Activated naive CD8-positive, alpha-beta T cell (primary cell): ENCODE results near the gene KLHL30.
A peak's percentile ranks its signal among the peaks of the same experiment; 100 is the strongest.

ENCODE experiments used
- H3K27ac Mint-ChIP-seq: one replicate; pipeline ENCODE4 v1.8.0; 2021; ENCODE audit warnings: mixed read lengths
- H3K27me3 Mint-ChIP-seq: one replicate; pipeline ENCODE4 v1.8.0; 2021; ENCODE audit warnings: mixed read lengths
- H3K36me3 Mint-ChIP-seq: one replicate; pipeline ENCODE4 v1.8.0; 2021; ENCODE audit warnings: mixed read lengths
- H3K4me1 Mint-ChIP-seq: one replicate; pipeline ENCODE4 v1.8.0; 2021; ENCODE audit warnings: low read depth, mixed read lengths
- H3K4me3 Mint-ChIP-seq: one replicate; pipeline ENCODE4 v1.8.0; 2021; ENCODE audit warnings: mild to moderate bottlenecking, mixed read lengths
- H3K9me3 Mint-ChIP-seq: one replicate; pipeline ENCODE4 v1.8.0; 2021; ENCODE audit warnings: low read depth, mixed read lengths

KLHL30 gene

DNA sequence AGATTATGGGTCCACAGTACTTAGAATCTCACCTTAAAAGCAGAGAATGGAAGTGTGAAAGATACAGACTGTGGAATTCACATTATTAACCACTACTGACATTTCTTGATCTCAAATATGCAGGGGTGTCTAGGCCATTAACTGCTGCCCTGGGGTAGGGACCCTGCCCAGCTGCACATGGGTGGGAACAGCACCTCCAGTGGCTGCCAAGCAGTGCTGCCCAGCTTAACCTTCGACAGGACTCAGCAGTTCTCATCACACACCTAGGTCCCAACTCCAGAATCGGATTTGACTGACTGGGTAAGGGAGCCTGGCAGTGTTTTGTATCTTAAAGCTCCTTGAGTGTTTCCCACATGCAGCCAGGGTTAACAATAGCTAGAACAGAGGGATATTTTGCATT lies 35.2 kb downstream of the KLHL30 start:
- H3K27me3 Mint-ChIP-seq, result no peaks in the 10 kb centered on the region
- no peak overlapping the region for H3K4me3 Mint-ChIP-seq
- no peaks in the 10 kb centered on the region for H3K9me3 Mint-ChIP-seq
- no peak overlapping the region for H3K27ac Mint-ChIP-seq
- H3K4me1 Mint-ChIP-seq, result no peaks in the 10 kb centered on the region
- H3K36me3 Mint-ChIP-seq, result peaks cover 4% of the 10 kb centered on the region

DNA sequence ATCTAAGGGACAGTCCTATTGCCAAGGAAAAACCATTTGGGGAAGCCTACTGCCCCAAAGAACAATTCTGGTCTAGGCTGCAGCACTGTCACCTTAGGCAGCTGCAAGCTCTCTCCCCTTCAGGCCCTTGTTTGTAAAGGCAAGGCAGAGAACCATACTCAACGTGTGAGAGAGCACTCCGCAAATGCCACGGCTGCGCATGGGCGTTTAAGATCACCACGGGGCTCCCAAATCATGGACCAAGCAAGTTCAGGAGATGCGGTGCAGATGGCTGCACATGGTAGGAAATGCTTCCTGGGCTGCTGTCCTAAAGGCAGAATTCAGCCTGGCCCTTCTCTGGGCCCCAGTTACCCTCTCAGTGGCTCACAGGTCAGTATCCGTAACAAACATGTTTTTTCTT lies 35.8 kb downstream of the KLHL30 start:
- no peaks in the 10 kb centered on the region for H3K27me3 Mint-ChIP-seq
- no peak overlapping the region for H3K27ac Mint-ChIP-seq
- H3K36me3 Mint-ChIP-seq, result peaks cover 4% of the 10 kb centered on the region
- no peak overlapping the region for H3K4me3 Mint-ChIP-seq
- no peaks in the 10 kb centered on the region for H3K9me3 Mint-ChIP-seq
- no peaks in the 10 kb centered on the region for H3K4me1 Mint-ChIP-seq

DNA sequence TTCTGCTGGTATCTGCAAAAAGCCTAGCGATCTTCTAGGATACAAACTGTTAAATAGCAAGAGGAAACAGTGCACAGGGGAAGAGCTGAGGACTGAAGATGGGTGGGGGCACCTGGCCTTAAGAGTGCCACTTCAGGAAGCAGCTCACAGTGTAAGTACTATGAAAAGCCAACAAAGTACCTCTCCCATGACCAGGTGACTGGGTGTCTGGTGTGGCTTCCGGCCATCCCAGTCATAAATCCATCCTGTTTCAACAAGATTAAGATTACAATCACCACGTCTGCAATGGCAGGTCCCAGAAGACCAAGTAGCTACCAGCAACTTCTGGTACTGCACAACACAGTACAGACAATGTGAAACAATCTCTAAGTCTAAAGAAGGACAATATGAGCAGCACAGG lies 36.2 kb downstream of the KLHL30 start:
- no peaks in the 10 kb centered on the region for H3K27me3 Mint-ChIP-seq
- peaks cover 4% of the 10 kb centered on the region for H3K36me3 Mint-ChIP-seq
- H3K4me3 Mint-ChIP-seq, result no peak overlapping the region
- H3K9me3 Mint-ChIP-seq, result no peaks in the 10 kb centered on the region
- H3K4me1 Mint-ChIP-seq, result no peaks in the 10 kb centered on the region
- no peak overlapping the region for H3K27ac Mint-ChIP-seq

DNA sequence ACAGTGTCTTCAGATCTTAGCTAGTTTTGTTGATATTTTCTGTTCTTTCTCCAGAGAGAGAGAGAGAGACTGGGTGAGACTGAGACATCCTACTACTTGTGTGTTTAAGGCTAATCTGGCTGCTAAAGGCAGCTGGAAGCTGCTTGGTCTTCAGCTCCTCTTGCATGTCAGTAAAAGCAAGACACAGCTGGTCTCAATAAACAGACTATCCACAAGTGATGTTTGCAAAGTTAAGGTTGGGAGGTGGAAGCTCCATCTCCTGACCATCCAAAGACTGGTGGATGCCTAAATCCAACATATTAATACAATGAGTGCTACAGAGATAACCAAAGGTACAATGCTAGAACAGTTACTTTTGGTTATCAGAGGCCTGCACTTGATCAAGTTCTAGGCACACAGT lies 38.1 kb downstream of the KLHL30 start:
- H3K27ac Mint-ChIP-seq, result peak overlapping the region; percentile 56
- H3K36me3 Mint-ChIP-seq, result peaks cover 6% of the 10 kb centered on the region
- H3K4me1 Mint-ChIP-seq, result no peaks in the 10 kb centered on the region
- no peaks in the 10 kb centered on the region for H3K27me3 Mint-ChIP-seq
- H3K4me3 Mint-ChIP-seq, result no peak overlapping the region
- H3K9me3 Mint-ChIP-seq, result no peaks in the 10 kb centered on the region

DNA sequence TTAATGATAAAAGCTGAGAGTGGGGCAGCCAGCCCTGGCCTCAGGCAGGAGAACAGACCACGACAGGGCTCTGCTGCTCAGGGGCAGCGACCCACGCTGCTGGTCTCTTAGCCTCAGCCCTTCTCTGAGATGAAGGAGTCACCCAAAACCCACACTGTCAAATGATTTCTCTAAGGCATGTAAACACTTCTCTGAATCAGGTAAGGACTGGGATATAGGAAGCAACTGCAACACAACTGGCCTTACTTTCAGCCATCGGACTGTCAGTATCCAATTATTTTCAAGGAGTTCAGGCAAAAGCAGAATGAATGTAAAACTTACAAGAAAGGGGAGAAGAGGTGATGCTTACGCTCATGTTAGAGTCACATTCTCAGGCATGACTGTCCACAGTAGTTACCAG lies 42.1 kb downstream of the KLHL30 start:
- Mint-ChIP-seq H3K36me3 (peaks cover 8% of the 10 kb centered on the region), H3K4me1 (peaks cover 3% of the 10 kb centered on the region), H3K27me3 (no peaks in the 10 kb centered on the region), H3K4me3 (no peak overlapping the region), H3K27ac (no peak overlapping the region), H3K9me3 (no peaks in the 10 kb centered on the region)

DNA sequence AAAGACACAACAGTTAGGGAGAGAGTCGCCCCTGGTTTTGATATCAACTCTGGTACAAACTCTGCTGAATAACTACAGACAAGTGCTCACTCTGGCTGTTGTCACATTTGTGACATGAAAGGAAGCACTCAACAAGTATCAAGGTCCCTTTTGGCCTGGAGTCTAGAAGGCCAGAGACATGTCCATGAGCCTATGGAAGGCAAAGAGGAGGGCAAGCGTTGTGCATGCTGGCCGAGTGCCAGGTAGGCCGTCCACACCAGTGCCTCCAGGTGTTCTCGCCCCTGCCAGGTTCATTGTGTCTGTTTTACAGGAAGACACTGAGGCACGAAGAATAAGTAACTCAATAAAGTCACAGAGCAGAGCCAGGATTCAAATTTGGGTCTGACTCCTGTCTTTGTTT lies 43.9 kb downstream of the KLHL30 start:
- Mint-ChIP-seq H3K27ac (no peak overlapping the region), H3K9me3 (no peaks in the 10 kb centered on the region), H3K36me3 (peaks cover 9% of the 10 kb centered on the region), H3K4me3 (no peak overlapping the region), H3K4me1 (peaks cover 4% of the 10 kb centered on the region), H3K27me3 (no peaks in the 10 kb centered on the region)

DNA sequence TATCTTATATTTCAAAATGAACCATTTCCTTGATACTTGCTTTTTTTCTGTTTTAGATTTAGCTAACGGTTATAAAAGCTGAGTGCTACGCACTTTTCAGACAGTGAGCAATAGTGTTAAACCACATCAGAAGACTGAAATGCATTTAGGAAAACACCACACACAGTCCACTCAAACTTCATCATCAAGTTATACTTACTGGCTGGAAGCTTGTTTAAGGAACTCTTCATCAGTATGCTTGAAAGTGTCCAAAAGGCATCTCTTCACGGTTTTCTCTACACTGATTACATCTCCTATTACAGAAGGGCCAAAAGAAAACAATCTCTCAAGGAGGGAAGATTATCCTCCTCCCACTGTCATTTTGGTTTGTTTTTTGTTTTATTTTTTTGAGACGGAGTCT lies 45.4 kb downstream of the KLHL30 start:
- no peak overlapping the region for H3K27ac Mint-ChIP-seq
- H3K4me1 Mint-ChIP-seq, result peaks cover 4% of the 10 kb centered on the region
- peaks cover 21% of the 10 kb centered on the region for H3K36me3 Mint-ChIP-seq
- no peak overlapping the region for H3K4me3 Mint-ChIP-seq
- H3K9me3 Mint-ChIP-seq, result no peaks in the 10 kb centered on the region
- no peaks in the 10 kb centered on the region for H3K27me3 Mint-ChIP-seq

DNA sequence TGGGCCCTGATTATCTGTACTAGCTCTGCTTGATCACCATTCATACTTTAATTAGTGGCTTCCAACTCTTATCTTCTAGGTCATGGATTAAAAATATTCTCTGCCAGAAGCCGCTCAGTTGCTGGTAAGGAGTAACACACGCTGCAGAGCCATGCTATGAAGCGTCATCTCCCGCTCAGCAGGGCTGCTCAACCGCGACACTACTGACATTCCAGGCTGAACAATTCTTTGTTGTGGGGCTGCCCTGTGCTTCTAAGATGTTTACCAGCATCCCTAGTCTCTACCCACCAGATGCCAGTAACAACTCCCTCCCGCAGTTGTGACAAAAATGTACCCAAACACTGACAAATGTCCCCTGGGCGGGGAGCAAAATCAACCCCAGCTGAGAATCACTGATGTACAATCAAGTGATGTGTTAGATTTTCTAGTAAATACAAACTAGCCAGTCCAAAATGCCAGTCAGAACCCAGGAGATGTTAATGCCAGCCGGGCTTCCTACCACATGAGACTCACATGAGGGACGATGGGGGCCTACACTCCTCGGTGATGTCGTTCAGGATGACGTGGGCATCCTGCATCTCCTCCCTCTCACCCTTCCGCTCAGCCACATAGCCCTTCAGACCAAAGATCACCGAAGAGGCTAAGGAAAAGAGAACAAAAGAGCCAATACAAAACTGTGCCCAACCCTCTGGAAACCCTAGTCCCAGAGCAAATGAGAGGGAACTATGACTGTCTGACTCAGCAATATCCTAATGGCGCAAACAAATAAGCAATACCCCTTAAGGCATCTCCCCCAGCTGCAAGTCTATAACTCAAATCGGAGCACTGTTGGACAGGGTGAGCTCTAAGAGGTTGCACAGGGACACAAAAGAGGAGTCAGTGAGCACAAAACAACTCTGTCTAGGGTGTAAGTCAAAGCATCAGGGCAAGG lies 49.4 kb downstream of the KLHL30 start:
- H3K27ac Mint-ChIP-seq, result no peak overlapping the region

DNA sequence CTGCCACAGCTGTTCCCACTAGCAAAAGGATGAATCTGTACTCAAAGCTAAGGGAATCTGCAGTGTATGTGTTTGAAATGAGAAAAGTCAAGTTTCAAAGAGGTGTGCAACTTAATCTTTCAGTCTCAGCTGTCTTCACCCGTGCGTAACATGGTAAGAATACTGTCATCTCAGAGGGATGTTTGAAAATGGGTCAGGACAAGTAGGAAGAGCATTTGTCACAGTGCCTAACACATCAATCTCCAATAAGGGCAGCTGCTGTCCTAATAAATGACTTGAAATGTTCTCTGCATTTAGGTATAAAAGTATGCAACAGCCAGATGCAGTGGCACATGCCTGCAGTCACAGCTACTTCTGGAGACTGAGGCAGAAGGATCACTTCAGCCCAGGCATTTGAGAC lies 52.0 kb downstream of the KLHL30 start:
- Mint-ChIP-seq H3K36me3 (peaks cover 17% of the 10 kb centered on the region), H3K9me3 (no peaks in the 10 kb centered on the region), H3K27ac (no peak overlapping the region), H3K27me3 (no peaks in the 10 kb centered on the region), H3K4me3 (no peak overlapping the region), H3K4me1 (peaks cover 4% of the 10 kb centered on the region)

More for the DNA sequence above, 49.4 kb downstream of the KLHL30 start:
- H3K4me1 Mint-ChIP-seq, result peaks cover 4% of the 10 kb centered on the region
- no peak overlapping the region for H3K4me3 Mint-ChIP-seq
- H3K27me3 Mint-ChIP-seq, result no peaks in the 10 kb centered on the region
- H3K9me3 Mint-ChIP-seq, result no peaks in the 10 kb centered on the region
- H3K36me3 Mint-ChIP-seq, result peaks cover 18% of the 10 kb centered on the region
